ENCODE measurements around the gene C4A. TPM values are rescaled to one million over a fixed set of nuclear protein-coding genes. Genes with fewer than 3 reads are reported as not detected.
"Not testable (repeated sequence)": the region's sequence is repeated elsewhere in the genome, so short reads cannot be mapped to it uniquely, and the experiment has no call there.

Gene C4A
- 2.9 TPM for total RNA-seq

GRCh38 chr6:31981744-31982143 is at the start of gene C4A:
C4A (plus strand) TSS chr6:31982057; CDS start chr6:31982108, 51 bp downstream.
- not testable (repeated sequence) for ATAC-seq

- not testable (repeated sequence) for ATAC-seq
Observed at GRCh38 chr6:31932137-31932536, 49.7 kb upstream of the C4A start.

GRCh38 chr6:31933537-31933936 is 48.3 kb upstream of the C4A start:
- peak; percentile 23 for ATAC-seq

GRCh38 chr6:31935021-31935420 is 46.8 kb upstream of the C4A start:
- no peak for ATAC-seq

- no peak for ATAC-seq
Observed at GRCh38 chr6:31935823-31936222, 46.0 kb upstream of the C4A start.

- no peak for ATAC-seq
Observed at GRCh38 chr6:31940256-31940664, 41.6 kb upstream of the C4A start.

- ATAC-seq = no peak
Observed at GRCh38 chr6:31943742-31944141, 38.1 kb upstream of the C4A start.

GRCh38 chr6:31945154-31945506 is 36.7 kb upstream of the C4A start:
- ATAC-seq = no peak

- ATAC-seq = peak; percentile 69
Observed at GRCh38 chr6:31945507-31946369, 36.1 kb upstream of the C4A start, which contains the start of gene CFB. CFB (plus strand) TSS chr6:31946095; CDS start chr6:31946222, 127 bp downstream.

- no peak for ATAC-seq
Observed at GRCh38 chr6:31946370-31946885, 35.4 kb upstream of the C4A start.

GRCh38 chr6:31947070-31947675 is 34.7 kb upstream of the C4A start:
- no peak for ATAC-seq

- no peak for ATAC-seq
Observed at GRCh38 chr6:31947864-31948263, 34.0 kb upstream of the C4A start.

- no peak for ATAC-seq
Observed at GRCh38 chr6:31948306-31948705, 33.6 kb upstream of the C4A start.

- peak; percentile 27 for ATAC-seq
Observed at GRCh38 chr6:31948753-31949413, 33.0 kb upstream of the C4A start.

GRCh38 chr6:31949926-31950548 is 31.8 kb upstream of the C4A start:
- no peak for ATAC-seq

- ATAC-seq = peak; percentile 28
Observed at GRCh38 chr6:31952140-31952805, 29.6 kb upstream of the C4A start.

GRCh38 chr6:31952890-31953289 is 29.0 kb upstream of the C4A start:
- ATAC-seq = no peak

- no peak for ATAC-seq
Observed at GRCh38 chr6:31954511-31954910, 27.3 kb upstream of the C4A start.

GRCh38 chr6:31956796-31957195 is 25.1 kb upstream of the C4A start:
- no peak for ATAC-seq

GRCh38 chr6:31958412-31958740 is 23.5 kb upstream of the C4A start:
- peak; percentile 32 for ATAC-seq

GRCh38 chr6:31958741-31959739 is 22.8 kb upstream of the C4A start, which contains the start of the genes NELFE and SKIC2:
NELFE (minus strand) TSS chr6:31958971; CDS start chr6:31958446, 525 bp downstream.
SKIC2 (plus strand) TSS chr6:31959175; CDS start chr6:31959193, 18 bp downstream.
- ATAC-seq = peak; percentile 99

Measured in esophagus mucosa (tissue), 1 donor.